Hepatocyte (in vitro differentiated cells): ENCODE measurements around the gene KIRREL3. TPM values are rescaled to one million over a fixed set of nuclear protein-coding genes. Genes with fewer than 3 reads are reported as not detected.

Experiments
- DNase-seq: peaks from one replicate; pipeline ENCODE4 v3.0.0-alpha.2; 2016; ENCODE audit warnings: low spot score
- H2AFZ ChIP-seq: fragments of 200-600 bp; sonication (generic); 2 replicates; pipeline ENCODE4 v1.6.0; 2016; ENCODE audit warnings: antibody characterized with exemption, mild to moderate bottlenecking
- H3K27ac ChIP-seq: fragments of 200-600 bp; sonication (generic); 2 replicates; pipeline ENCODE4 v1.5.1; 2016; ENCODE audit warnings: mild to moderate bottlenecking
- H3K27me3 ChIP-seq: fragments of 200-600 bp; sonication (generic); 2 replicates; pipeline ENCODE4 v1.6.1; 2016
- H3K36me3 ChIP-seq: fragments of 200-600 bp; sonication (generic); replicated peaks from 2 replicates; pipeline ENCODE4 v1.5.1; 2016; ENCODE audit warnings: low read depth; ENCODE audit not compliant: insufficient read depth
- H3K4me1 ChIP-seq: fragments of 200-600 bp; sonication (generic); 2 replicates; pipeline ENCODE4 v1.5.1; 2016; ENCODE audit warnings: mild to moderate bottlenecking, moderate library complexity; ENCODE audit not compliant: insufficient read depth
- H3K4me2 ChIP-seq: fragments of 200-600 bp; sonication (generic); 2 replicates; pipeline ENCODE4 v1.6.0; 2016
- H3K4me3 ChIP-seq: fragments of 200-600 bp; sonication (generic); 2 replicates; pipeline ENCODE4 v1.5.1; 2016; ENCODE audit warnings: mild to moderate bottlenecking
- H3K79me2 ChIP-seq: fragments of 200-600 bp; sonication (generic); 2 replicates; pipeline ENCODE4 v1.6.0; 2017; ENCODE audit warnings: mild to moderate bottlenecking
- H3K9me2 ChIP-seq: fragments of 200-600 bp; sonication (generic); replicated peaks from 2 replicates; pipeline ENCODE4 v1.6.0; 2017; ENCODE audit warnings: mild to moderate bottlenecking; ENCODE audit not compliant: insufficient read depth
- H3K9me3 ChIP-seq: fragments of 200-600 bp; sonication (generic); 2 replicates; pipeline ENCODE4 v1.5.1; 2016; ENCODE audit warnings: low read depth, mild to moderate bottlenecking
- H4K20me1 ChIP-seq: fragments of 200-600 bp; sonication (generic); 2 replicates; pipeline ENCODE4 v1.6.0; 2016; ENCODE audit warnings: mild to moderate bottlenecking; ENCODE audit not compliant: insufficient read depth, poor library complexity, severe bottlenecking
- CTCF ChIP-seq: fragments of 200-600 bp; sonication (generic); IDR thresholded peaks from 2 replicates; pipeline ENCODE4 v1.5.1; 2016; ENCODE audit warnings: antibody characterized with exemption, mild to moderate bottlenecking; ENCODE audit not compliant: poor library complexity
- EZH2 ChIP-seq: fragments of 200-600 bp; sonication (generic); IDR thresholded peaks from 2 replicates; pipeline ENCODE4 v1.6.1; 2016; ENCODE audit warnings: antibody characterized with exemption, mild to moderate bottlenecking, borderline replicate concordance
- EZH2phosphoT487 ChIP-seq: fragments of 200-600 bp; sonication (generic); IDR thresholded peaks from one replicate; pipeline ENCODE4 v1.6.1; 2018; ENCODE audit warnings: antibody characterized with exemption, mild to moderate bottlenecking, low read depth, moderate library complexity; ENCODE audit not compliant: unreplicated experiment, severe bottlenecking
- WGBS: methylation state at CpG from one replicate; pipeline ENCODE4 v1.1.6; 2016; ENCODE audit warnings: low lambda C conversion rate; ENCODE audit errors: missing lambda C conversion rate; 5-methylcytosine and 5-hydroxymethylcytosine counted together
- polyA plus RNA-seq: library from polyadenylated mRNA; unstranded; fragments of >200 nt; fragmentation: Nextera tagmentation; extraction: Ambion mirVana; gene quantifications from 2 replicates; pipeline ENCODE4 v1.2.1, GENCODE V29; 2016
- total RNA-seq: library from RNA; depleted of rRNA; stranded (reverse); fragments of >200 nt; gene quantifications from 2 replicates; pipeline ENCODE4 v1.2.3, GENCODE V29; 2014

The KIRREL3 gene
- total and polyA plus RNA-seq, 2 experiments from 2014 or later = 0.33 to 0.86 TPM

GRCh38 chr11:126800009-126800408 is 200.6 kb downstream of the KIRREL3 start:
- Histone ChIP-seq H4K20me1 (no peaks in the 10 kb centered on the region), H3K4me2 (no peak overlapping the region), H3K27me3 (peaks cover 6% of the 10 kb centered on the region), H3K79me2 (no peaks in the 10 kb centered on the region), H3K9me2 (no peaks in the 10 kb centered on the region), H3K4me3 (no peak overlapping the region), H3K9me3 (no peaks in the 10 kb centered on the region), H3K27ac (no peak overlapping the region), H2AFZ (no peak overlapping the region), H3K36me3 (no peaks in the 10 kb centered on the region), H3K4me1 (no peaks in the 10 kb centered on the region)
- DNase-seq = no peak
- WGBS = 58% methylated on average over 3 of the region's 3 CpGs
- TF ChIP-seq EZH2phosphoT487 (no peak), EZH2 (no peak), CTCF (no peak)

- H2AFZ ChIP-seq = no peak overlapping the region
- no peak for TF ChIP-seq EZH2phosphoT487
- no peak for TF ChIP-seq CTCF
- TF ChIP-seq EZH2 = no peak
- H3K9me3 ChIP-seq = no peaks in the 10 kb centered on the region
- H3K27ac ChIP-seq = no peak overlapping the region
- no peaks in the 10 kb centered on the region for H3K4me1 ChIP-seq
- H3K36me3 ChIP-seq = no peaks in the 10 kb centered on the region
- WGBS = 84% methylated on average over 5 of the region's 5 CpGs
- H3K4me2 ChIP-seq = no peak overlapping the region
- no peaks in the 10 kb centered on the region for H3K9me2 ChIP-seq
- H3K79me2 ChIP-seq = no peaks in the 10 kb centered on the region
- H3K27me3 ChIP-seq = peaks cover 8% of the 10 kb centered on the region
- H3K4me3 ChIP-seq = no peak overlapping the region
- no peaks in the 10 kb centered on the region for H4K20me1 ChIP-seq
- no peak for DNase-seq
Measured at GRCh38 chr11:126797457-126798169, 203.0 kb downstream of the KIRREL3 start.

GRCh38 chr11:126793596-126793995 is 207.0 kb downstream of the KIRREL3 start:
- Histone ChIP-seq H3K9me3 (no peaks in the 10 kb centered on the region), H3K27ac (no peak overlapping the region), H3K27me3 (peaks cover 8% of the 10 kb centered on the region), H3K79me2 (no peaks in the 10 kb centered on the region), H4K20me1 (no peaks in the 10 kb centered on the region), H3K4me1 (no peaks in the 10 kb centered on the region), H3K4me2 (no peak overlapping the region), H3K9me2 (no peaks in the 10 kb centered on the region), H3K4me3 (no peak overlapping the region), H2AFZ (no peak overlapping the region), H3K36me3 (no peaks in the 10 kb centered on the region)
- no peak for DNase-seq
- WGBS = 84% methylated on average over 6 of the region's 6 CpGs
- TF ChIP-seq EZH2 = no peak
- no peak for TF ChIP-seq CTCF
- TF ChIP-seq EZH2phosphoT487 = no peak
